GM21367 (cell line): ENCODE measurements around the gene ATG10.

Experiments used
- ATAC-seq: cut with Tn5 transposase; IDR thresholded peaks from one replicate; pipeline ENCODE4 v1.9.1; 2021; ENCODE audit not compliant: unreplicated experiment

The ATG10 gene

DNA sequence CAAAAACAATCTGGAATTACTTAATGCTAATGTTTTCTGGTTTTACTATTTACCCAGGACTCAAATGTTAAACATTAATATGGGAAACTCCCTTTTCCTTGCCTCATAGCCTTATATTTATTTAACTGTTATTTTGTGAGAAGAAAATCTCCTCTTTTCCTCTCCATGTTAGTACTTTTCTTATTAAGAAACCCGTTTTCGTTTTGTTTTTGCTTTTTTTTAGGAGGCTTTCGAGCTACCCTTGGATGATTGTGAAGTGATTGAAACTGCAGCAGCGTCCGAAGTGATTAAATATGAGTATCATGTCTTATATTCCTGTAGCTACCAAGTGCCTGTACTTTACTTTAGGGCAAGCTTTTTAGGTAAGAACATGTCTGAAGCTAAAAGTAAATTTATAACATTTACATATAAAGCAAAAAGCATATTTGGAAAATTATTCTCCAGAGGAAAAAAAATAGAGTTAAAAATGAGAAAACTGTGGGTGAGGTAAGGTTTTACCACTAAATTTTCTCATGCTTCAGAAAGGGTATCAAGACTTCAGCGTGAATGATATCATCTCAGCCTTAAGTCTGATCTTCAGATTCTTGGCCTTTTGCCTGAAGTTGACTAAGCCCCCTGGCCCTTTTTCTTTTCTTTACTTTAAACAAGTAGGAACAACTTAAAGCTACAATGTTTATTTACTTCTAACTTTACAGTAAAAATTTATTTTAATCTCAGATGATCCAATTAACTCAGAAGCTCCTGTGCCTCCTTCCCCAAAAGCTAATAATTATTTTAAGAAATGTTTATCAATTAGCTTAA is 192.6 kb downstream of the ATG10 start:
- ATAC-seq = no peak

DNA sequence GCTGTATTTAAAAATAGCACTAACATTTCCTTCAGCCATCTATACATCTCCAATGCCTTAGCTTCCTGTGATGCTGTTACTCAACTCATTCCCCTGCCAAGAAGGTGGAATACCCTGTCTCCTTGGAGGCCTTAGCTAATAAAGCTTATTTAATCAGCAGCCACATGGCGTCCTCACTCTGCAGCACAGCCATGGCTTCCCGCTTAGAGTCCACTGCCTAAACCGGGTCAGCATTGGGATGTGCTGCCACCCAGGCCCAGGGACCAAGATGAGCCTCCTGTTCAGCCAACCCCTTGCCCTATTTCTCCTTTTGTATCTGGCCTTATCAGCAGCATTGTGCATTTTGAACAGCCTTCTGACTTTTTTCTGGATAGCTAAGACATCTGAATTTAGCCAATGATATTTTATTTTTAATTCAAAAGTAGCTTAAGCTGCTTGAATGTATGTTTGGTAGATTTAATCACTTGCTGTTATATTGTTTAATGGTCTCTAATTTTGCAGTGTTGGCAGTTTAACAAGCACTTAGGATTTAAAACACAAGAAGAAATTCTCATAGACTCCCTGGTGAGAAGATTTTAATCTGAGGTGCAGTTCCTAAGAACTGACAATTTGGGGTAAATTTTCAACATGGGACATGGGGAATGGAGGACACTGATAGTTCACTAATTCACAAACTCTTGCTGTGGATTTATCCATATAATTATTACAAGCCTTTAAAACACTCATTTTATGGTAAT is 193.3 kb downstream of the ATG10 start:
- no peak for ATAC-seq

DNA sequence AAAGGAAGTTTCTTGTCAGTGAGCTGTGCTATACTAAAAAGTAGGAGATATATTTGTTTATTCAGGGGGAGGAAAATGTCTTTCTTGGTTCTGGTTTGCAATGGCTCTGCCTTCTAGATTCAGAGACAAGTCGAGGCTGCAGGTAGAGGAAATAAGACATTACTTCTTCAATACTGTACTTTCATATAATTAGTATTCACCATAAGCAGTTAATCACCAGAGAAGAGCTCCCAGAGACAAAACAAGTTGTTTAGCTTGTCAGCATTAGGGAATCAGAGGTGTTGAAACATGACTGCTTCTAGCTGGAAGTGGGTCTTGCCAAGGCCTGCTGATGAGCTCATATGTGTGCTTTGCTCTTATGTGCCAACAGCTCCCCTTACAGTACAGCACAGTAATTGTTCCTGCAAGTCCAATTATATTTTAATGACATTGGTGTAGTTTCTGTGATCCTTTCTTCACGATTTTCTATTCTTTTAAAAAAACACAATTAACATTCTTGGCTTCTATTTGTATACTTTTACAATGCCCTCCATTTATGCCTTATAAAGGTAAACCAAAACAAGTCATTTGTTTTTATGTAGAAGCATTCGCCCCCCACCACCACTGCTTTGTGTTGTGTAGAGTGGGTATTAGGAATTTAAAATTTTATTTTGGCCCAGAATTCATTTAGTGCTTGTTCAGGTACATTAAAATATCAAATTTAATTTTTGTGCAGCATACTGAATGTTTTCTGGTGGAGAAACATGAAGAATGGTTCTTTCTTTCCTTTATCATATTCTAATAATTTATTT is 194.1 kb downstream of the ATG10 start:
- ATAC-seq = peak; percentile 90

DNA sequence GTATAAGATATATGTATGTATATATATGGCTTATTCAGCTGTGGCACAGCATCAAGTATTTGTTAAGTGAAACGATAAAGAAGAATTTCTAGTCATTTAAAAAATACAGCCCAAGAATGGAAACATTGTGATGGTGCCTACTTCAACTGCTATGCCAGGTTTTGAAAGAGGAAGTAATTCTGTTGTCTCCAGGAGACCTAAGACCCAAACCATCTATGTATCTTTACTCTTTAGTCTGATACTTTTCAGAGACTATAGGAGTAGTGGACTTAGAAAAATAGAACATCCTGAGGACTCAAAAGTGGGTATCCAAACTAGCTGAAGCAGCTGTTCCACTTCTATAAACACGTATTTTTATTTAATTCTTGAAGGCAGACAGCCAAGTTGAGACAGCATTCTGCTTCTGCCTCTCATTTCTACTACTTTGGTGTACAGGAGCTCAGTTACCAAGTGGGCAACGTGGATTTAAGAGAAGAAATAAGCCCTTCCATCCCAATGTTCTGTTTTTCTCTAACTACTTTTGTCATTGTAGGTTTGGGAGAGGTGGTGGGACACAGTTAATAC is 195.6 kb downstream of the ATG10 start:
- no peak for ATAC-seq

DNA sequence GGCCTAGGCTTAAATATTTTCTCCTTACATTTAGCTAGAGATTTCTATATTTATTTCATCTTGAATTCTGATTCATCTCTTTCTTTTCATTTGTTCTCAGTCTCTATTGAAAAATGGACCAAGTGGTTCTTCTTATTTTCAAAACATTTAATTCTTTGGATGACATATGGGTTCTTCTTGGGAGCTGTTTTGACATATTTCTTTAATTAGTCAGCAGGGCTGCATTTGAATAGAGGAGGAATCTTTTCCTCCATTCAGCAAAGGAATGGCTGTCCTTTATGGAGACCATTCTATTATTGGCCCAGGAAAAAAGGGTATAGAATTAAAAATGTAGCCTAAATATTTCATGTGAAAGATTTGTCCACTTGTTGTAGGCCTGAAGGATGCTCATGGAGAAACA is 196.5 kb downstream of the ATG10 start:
- no peak for ATAC-seq

DNA sequence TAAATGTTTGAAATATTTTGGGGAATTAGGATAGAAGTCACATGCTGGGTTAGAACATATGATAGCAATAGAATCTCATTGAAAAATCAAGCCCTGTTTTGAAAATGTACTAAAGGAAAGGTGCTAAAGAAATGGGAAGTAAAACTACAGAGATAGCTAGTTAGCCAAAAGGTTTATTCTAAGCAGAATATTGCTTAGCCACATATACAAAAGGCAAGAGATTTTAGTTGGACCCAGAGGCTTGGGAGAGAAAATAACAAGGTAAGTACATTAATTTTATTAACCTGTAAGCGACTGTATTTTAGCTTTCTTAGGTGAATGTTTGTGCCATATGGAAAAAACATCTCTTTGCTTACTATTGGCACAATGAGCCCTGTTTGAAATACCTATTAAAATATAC is 198.1 kb downstream of the ATG10 start:
- no peak for ATAC-seq

DNA sequence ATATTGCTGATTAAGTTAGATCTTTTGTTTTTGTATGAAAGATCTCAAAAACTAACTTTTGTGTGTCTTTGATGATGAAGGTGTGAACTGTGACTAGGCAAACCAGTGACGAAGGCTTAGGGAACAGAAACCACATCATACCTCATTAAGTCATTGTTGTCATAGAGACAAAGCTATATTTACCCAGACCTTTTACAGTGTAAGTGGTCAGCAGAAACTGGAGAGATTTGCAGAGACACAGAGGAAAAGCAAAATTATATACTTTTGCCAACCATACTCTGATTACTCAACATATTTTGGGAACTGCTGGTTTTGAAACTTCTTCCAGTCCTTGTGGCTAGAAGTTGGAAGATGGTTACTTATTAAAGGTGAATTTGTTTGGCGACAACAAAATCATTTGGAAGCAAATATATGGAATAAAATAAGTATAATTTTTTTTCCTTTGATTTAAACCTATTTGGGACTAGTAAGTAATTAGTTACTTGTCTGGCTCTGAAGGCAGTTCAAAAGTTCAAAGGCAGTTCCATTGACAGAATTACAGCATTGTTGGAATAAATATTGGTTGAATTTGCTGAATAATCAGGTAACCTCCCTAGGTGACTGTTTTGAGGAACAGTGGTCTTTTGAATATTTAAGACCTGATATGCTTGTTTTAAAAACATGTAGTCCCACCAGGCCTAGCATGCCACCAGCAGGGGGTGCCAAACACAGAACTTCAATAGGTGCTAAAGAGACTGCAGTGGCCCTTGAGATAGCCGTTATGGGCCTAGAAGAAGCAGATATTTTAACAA is 202.5 kb downstream of the ATG10 start:
- peak; percentile 99 for ATAC-seq

DNA sequence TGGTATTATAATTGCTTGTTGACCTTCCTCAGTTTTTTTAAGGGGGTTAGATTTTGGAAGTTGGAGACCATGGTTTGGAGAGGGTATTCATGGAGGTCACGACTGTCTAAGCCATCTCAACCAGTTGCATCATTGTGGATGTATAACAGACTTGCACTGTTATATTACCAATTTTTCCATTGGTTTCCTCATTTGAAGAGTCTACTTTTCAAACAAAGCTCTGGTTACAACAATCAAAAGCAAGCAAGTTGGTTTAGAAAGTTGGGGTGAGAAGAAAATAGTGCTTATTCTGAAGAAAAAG is 203.0 kb downstream of the ATG10 start:
- ATAC-seq = no peak

DNA sequence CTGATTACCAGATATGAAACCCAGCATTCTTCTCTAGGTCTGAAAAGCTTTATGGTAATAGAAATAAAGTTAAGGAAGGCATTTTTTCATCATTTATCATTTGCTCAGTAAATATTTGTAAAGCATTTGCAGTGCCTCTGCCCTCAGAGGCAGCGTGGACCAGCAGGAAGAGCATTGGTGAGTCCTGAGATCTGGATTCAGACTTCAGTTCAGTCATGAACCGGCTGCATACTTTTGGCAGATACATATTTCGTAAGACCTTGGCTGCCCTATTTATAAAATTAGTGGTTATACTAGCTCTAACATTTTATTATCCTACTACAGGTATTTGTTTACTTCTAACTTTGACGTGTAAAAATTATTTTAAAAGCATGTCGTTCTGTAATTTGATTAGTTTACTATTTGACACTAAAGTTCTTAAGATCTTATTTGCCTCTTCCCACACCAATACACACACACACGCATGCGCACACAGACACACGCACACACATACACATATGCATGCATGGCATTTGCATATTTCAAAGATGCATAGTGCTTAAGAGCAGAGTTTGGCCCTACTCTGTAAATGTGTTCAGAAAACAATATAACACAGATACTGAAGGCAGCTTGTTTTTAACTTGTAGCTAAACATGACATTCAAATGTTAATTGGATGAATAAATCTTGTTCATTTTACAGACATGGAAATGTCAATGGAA is 204.4 kb downstream of the ATG10 start:
- ATAC-seq = no peak

DNA sequence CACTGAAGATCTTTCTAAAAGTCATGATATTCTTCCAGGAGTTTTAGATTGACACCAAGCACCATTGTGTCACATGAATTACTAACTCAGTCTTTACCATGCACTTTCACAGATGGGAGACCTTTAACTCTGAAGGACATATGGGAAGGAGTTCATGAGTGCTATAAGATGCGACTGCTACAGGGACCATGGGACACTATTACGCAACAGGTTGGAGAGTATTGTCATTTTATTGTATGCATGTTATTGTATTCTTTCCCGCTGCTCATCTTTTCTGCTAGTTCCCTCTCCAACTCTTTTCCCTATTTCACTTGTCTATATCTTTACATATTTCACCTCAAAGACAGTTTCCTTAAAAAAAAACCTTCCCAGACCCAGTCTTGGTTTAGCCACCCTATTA is 206.6 kb downstream of the ATG10 start:
- no peak for ATAC-seq

DNA sequence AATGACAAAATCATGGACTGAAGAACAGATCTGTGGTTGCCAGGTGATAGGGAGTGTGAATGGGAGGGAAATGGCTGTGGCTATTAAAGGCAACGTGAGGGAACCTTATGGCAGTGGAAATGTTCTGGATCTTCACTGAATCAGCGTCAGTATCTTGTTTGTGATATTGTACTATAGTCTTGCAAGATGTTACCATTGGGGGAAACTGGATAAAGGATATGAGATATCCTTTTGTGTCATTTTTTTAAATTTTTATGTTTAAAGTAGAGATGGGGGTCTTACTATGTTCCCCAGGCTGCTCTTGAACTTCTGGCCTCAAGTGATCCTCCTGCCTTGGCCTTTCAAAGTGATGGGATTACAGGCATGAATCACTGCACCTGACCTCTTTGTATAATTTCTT is 210.8 kb downstream of the ATG10 start:
- no peak for ATAC-seq

DNA sequence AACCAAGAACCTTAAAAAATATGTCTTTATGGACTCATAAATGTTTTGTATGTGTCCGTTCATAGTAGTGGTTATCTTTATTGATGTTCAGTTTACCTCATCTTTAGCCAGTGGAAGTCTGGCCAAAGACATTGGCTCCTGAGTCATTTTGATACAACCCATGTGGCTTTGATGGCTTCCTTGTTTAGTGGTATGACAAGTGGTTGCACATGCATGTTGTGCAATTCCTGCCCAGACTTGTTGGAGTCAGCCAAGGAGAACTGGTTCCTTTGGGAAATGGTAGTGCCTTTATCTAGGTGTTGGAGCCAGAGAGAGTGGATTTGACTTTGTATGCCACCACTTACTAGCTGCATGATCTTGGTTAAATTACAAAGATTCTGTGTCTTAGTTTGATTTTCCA is 212.0 kb downstream of the ATG10 start:
- ATAC-seq = no peak

DNA sequence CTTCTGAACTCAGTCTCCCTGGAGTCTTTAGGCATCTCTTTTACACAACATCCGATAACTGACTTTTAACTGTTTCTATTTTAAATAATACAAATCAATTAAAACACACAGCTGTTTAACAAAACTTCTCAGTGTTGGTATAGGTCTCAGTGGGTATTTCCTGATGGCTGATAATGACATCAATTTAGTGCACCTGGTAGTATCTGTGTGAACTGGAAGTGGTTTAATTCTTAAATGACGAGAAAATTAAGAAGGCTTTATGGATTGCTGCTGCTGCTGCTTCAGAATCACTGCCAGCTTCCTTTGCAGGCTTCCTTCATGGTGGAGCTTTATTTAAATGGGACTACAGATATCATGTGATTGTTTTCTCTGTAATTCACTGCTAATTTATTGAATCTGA is 214.0 kb downstream of the ATG10 start:
- no peak for ATAC-seq

DNA sequence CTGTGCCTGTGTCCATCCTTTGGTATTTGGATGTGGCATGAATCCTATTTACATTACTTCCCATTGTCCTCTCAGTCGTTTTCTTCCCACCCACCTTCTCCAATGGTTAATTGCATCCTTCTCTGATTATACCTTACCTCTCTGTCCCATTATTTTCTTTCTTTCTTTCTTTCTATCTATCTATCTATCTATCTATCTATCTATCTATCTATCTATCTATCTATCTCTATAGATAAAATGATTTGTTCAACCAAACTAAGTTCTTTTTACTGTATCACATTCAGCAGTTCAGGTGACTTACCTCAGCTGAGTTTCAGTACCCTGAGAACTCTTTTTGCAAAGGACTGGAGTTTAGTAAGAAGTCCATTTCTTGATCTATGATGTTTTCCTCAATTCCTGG is 225.7 kb downstream of the ATG10 start:
- ATAC-seq = no peak

DNA sequence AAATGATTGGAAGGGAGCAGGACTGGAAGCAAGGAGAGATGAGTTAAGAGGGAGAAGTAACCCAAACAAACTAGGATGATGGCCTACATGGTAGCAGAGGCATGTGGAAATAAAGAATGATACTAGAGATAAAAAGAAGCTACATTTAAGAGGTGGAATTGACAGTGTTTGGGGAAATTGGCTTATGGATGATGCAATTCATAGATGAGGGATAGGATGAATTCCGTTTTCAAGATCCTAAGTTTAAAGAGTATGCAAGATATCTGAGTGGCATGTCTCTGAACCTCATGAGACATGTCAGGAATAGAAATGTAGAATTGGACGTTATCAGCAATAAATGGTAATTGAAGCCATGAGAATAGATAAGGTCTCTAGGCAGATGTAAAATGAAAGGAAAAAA is 232.7 kb downstream of the ATG10 start:
- ATAC-seq = no peak

DNA sequence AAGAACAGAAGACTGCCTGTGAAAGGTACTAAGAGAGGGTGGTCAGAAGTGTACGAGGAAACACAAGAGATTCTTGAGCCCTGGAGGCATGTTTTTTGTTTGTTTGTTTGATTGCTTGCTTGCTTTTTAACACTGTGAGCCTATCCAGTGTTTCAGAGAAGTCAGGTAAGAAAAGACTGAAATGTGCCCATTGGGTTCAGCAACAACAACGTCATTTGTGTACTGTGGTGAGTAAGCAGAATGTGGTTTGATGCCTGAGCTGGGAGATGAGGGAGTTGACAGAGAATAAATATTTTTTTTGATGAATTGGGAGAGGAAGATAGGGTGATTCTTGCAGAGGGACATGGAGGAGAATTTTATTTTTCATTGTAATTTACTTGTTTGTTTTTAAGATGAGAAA is 233.2 kb downstream of the ATG10 start:
- no peak for ATAC-seq

DNA sequence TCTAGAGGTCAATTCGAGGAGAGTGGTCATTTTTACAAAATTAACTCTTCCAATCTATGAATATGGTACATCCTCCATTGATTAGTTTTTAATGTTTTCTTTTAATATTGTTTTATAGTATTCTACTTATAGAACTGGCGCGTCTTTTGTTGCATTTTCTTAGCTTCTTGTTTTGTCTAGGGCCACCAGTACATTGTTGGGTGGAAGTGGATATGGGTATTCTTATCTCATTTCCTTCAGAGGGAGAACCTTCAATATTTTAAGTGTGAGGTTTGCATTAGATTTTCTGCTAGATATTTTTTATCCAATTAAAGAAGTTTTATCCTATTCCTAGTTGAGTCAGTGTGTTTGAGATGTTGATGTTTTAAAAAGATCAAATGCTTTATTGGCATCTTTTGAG is 236.5 kb downstream of the ATG10 start:
- ATAC-seq = no peak

DNA sequence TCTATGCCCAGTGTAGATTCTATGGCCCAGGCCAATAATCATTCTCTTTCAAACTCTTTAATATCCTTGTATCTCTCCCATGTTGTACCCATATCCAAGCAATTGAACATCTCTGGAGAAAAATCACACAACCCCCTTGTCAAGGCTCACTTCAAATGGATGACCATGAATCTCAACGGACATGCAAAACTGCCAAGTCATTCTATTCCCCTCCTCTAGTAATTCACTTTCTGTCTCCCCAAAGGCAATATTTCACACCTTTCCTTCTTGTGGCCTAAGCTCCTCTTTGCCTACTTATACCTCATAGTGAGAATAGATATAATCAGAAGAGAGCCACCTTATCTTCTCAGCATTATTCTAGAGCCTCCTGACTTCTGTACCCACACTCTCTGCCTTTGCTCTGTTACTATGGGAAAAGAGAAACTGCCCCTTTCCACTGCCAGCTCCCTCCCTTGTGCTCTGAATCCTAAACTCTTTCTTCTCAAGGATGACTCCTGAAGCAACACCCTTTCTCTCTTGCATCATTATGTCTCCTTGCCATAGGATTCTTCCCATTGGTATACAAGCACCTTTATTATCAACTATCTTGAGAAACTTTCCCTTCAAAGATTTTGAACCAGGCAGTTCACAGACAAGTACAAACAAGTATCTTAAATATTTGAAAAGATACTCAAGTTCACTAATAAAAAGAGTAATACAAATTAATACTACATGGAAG is 240.2 kb downstream of the ATG10 start:
- ATAC-seq = no peak

DNA sequence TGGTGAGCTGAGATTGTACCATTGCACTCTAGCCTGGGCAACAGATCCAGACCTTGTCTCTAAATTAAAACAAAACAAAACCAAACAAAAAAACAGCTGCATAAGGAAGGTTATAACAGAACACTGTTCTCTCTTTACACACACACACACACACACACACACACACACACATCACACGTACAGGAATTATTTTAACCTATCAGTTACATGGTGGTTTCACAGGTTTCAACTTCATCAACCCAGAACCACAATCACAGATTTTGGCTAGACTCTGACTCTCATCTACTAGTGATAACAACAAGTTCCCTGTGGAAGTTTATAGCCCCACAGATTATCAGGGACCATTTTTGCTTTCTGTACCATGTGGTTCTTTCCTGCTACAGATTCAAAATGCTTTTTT is 246.1 kb downstream of the ATG10 start:
- ATAC-seq = no peak
